Endothelial cell (in vitro differentiated cells): ENCODE results near the gene CHCHD6. TPM values are rescaled to one million over a fixed set of nuclear protein-coding genes. Genes with fewer than 3 reads are reported as not detected.

Experiments used
- DNase-seq: peaks from one replicate; pipeline ENCODE4 v3.0.0; 2021; ENCODE audit warnings: low spot score
- H3K27ac Mint-ChIP-seq: one replicate; pipeline ENCODE4 v1.8.0; 2021; ENCODE audit warnings: mixed read lengths, inconsistent platforms; ENCODE audit not compliant: unreplicated experiment
- H3K27me3 Mint-ChIP-seq: one replicate; pipeline ENCODE4 v1.8.0; 2021; ENCODE audit warnings: mild to moderate bottlenecking, moderate library complexity, mixed read lengths, inconsistent platforms; ENCODE audit not compliant: unreplicated experiment
- H3K36me3 Mint-ChIP-seq: one replicate; pipeline ENCODE4 v1.8.0; 2021; ENCODE audit warnings: mild to moderate bottlenecking, low read depth, mixed read lengths, inconsistent platforms; ENCODE audit not compliant: unreplicated experiment
- H3K4me1 Mint-ChIP-seq: one replicate; pipeline ENCODE4 v1.8.0; 2021; ENCODE audit warnings: mild to moderate bottlenecking, mixed read lengths, inconsistent platforms; ENCODE audit not compliant: unreplicated experiment
- H3K4me3 Mint-ChIP-seq: one replicate; pipeline ENCODE4 v1.8.0; 2021; ENCODE audit warnings: mild to moderate bottlenecking, mixed read lengths, inconsistent platforms; ENCODE audit not compliant: unreplicated experiment
- H3K9me3 Mint-ChIP-seq: one replicate; pipeline ENCODE4 v1.8.0; 2021; ENCODE audit warnings: mixed read lengths, inconsistent platforms; ENCODE audit not compliant: unreplicated experiment
- CTCF ChIP-seq: fragments of 200-600 bp; sonication (generic); IDR thresholded peaks from one replicate; pipeline ENCODE4 v1.5.0; 2021; ENCODE audit warnings: antibody characterized with exemption; ENCODE audit not compliant: unreplicated experiment
- total RNA-seq: library from RNA; stranded (reverse); fragmentation: NEBNext Ultra II Directional; extraction: Animal tissue kit (Norgen Biotek cat#: 25700); gene quantifications from one replicate; pipeline ENCODE4 v1.2.1, GENCODE V29; 2021; ENCODE audit not compliant: unreplicated experiment

CHCHD6 gene
- total RNA-seq, 1 donor from 2014 or later = 9.2 TPM

GRCh38 chr3:126743350-126743749 lies 39.3 kb downstream of the CHCHD6 start:
- Mint-ChIP-seq H3K27me3 (peaks cover 6% of the 10 kb centered on the region), H3K36me3 (no peaks in the 10 kb centered on the region), H3K9me3 (no peaks in the 10 kb centered on the region), H3K27ac (no peak overlapping the region), H3K4me1 (no peaks in the 10 kb centered on the region), H3K4me3 (no peak overlapping the region)
- no peak for TF ChIP-seq CTCF
- DNase-seq = no peak

GRCh38 chr3:126743781-126744180 lies 39.7 kb downstream of the CHCHD6 start:
- H3K27me3 Mint-ChIP-seq = peaks cover 6% of the 10 kb centered on the region
- H3K36me3 Mint-ChIP-seq = no peaks in the 10 kb centered on the region
- H3K9me3 Mint-ChIP-seq = no peaks in the 10 kb centered on the region
- no peaks in the 10 kb centered on the region for H3K4me1 Mint-ChIP-seq
- no peak for TF ChIP-seq CTCF
- no peak overlapping the region for H3K27ac Mint-ChIP-seq
- no peak for DNase-seq
- H3K4me3 Mint-ChIP-seq = no peak overlapping the region

- no peak overlapping the region for H3K4me3 Mint-ChIP-seq
- TF ChIP-seq CTCF = no peak
- H3K27ac Mint-ChIP-seq = no peak overlapping the region
- H3K36me3 Mint-ChIP-seq = no peaks in the 10 kb centered on the region
- peaks cover 7% of the 10 kb centered on the region for H3K27me3 Mint-ChIP-seq
- DNase-seq = no peak
- H3K4me1 Mint-ChIP-seq = no peaks in the 10 kb centered on the region
- no peaks in the 10 kb centered on the region for H3K9me3 Mint-ChIP-seq
Observed at GRCh38 chr3:126745760-126746394, 41.8 kb downstream of the CHCHD6 start.

- Mint-ChIP-seq H3K4me1 (no peaks in the 10 kb centered on the region), H3K9me3 (no peaks in the 10 kb centered on the region), H3K4me3 (no peak overlapping the region), H3K36me3 (no peaks in the 10 kb centered on the region), H3K27me3 (peaks cover 7% of the 10 kb centered on the region), H3K27ac (no peak overlapping the region)
- DNase-seq = no peak
- TF ChIP-seq CTCF = no peak
Observed at GRCh38 chr3:126746395-126747177, 42.5 kb downstream of the CHCHD6 start.

GRCh38 chr3:126747768-126748167 lies 43.7 kb downstream of the CHCHD6 start:
- H3K9me3 Mint-ChIP-seq = no peaks in the 10 kb centered on the region
- no peak for TF ChIP-seq CTCF
- peaks cover 4% of the 10 kb centered on the region for H3K27me3 Mint-ChIP-seq
- no peaks in the 10 kb centered on the region for H3K4me1 Mint-ChIP-seq
- no peak for DNase-seq
- H3K27ac Mint-ChIP-seq = no peak overlapping the region
- no peak overlapping the region for H3K4me3 Mint-ChIP-seq
- no peaks in the 10 kb centered on the region for H3K36me3 Mint-ChIP-seq
